GM12878 (cell line): ENCODE results near the gene GMDS. TPM values are rescaled to one million over a fixed set of nuclear protein-coding genes. Genes with fewer than 3 reads are reported as not detected.

Experiments
- ATAC-seq: fragments of 200-7000 bp; cut with Tn5 transposase; 3 replicates; pipeline ENCODE4 v1.9.1; 2020; ENCODE audit warnings: mild to moderate bottlenecking, moderate library complexity
- BruUV-seq: library from RNA; stranded (reverse); fragments of 400-500 nt; replicated peaks from 2 replicates; lab custom pipeline; 2021; lab: Mats Ljungman, UMichigan
- CTCF ChIA-PET: fragments of 300-600 bp; sonication (Branson Sonifier 250); formaldehyde crosslinking; extraction: SDS; loops from one replicate; lab custom pipeline; 2021; ENCODE audit warnings: inconsistent platforms; lab: Yijun Ruan, JAX
- POLR2A ChIA-PET: fragments of 350-600 bp; formaldehyde crosslinking; extraction: SDS; loops from one replicate; lab custom pipeline; 2021; ENCODE audit warnings: inconsistent platforms; lab: Charles Lee
- RAD21 ChIA-PET: fragments of 300-600 bp; sonication (Branson Sonifier 250); formaldehyde crosslinking; loops from one replicate; lab custom pipeline; 2023; ENCODE audit warnings: antibody characterized with exemption; ENCODE audit not compliant: unreplicated experiment; lab: Charles Lee
- SMC1A ChIA-PET: fragments of 300-600 bp; sonication (Branson Sonifier 250); formaldehyde crosslinking; loops from one replicate; lab custom pipeline; 2023; ENCODE audit not compliant: unreplicated experiment, uncharacterized antibody; lab: Charles Lee
- DNase-seq: peaks from one replicate; pipeline ENCODE4 v3.0.0-alpha.2; 2011; ENCODE audit warnings: low read depth, low spot score
- FAIRE-seq: peaks from 3 replicates; lab custom pipeline; 2011; peaks lifted over from hg19 to GRCh38; lab: Jason Lieb, UNC
- H2AFZ ChIP-seq: 2 replicates; pipeline ENCODE4 v1.6.0; 2011; ENCODE audit warnings: low read depth, low read length, control low read depth; ENCODE audit not compliant: control insufficient read depth
- H3K27ac ChIP-seq: 2 replicates; pipeline ENCODE4 v1.5.1; 2011; ENCODE audit warnings: control low read depth; ENCODE audit not compliant: control insufficient read depth, insufficient read depth
- H3K27me3 ChIP-seq, 2 experiments: replicated peaks in 1 of 2; 2 replicates each; pipeline versions ENCODE4 v1.6.0 to v1.6.1; 2011; ENCODE audit warnings: low read length in 1 of 2; ENCODE audit not compliant: control insufficient read depth in 2 of 2, insufficient read depth in 2 of 2
- H3K36me3 ChIP-seq, 2 experiments: 2 replicates each; pipeline ENCODE4 v1.5.1; 2011; ENCODE audit warnings: low read length in 1 of 2; ENCODE audit not compliant: control insufficient read depth in 2 of 2, insufficient read depth in 2 of 2
- H3K4me1 ChIP-seq: 2 replicates; pipeline ENCODE4 v1.6.1; 2011; ENCODE audit warnings: mild to moderate bottlenecking, low read length, moderate library complexity, mixed read lengths; ENCODE audit not compliant: control insufficient read depth, insufficient read depth
- H3K4me2 ChIP-seq: 2 replicates; pipeline ENCODE4 v1.6.0; 2011; ENCODE audit warnings: control low read depth; ENCODE audit not compliant: control insufficient read depth, insufficient read depth
- H3K4me3 ChIP-seq: fragments of 200-600 bp; sonication (generic); 2 replicates; pipeline ENCODE4 v1.5.1; 2016
- H3K79me2 ChIP-seq: 2 replicates; pipeline ENCODE4 v1.6.0; 2011; ENCODE audit warnings: low read length; ENCODE audit not compliant: control insufficient read depth, insufficient read depth
- H3K9ac ChIP-seq: 2 replicates; pipeline ENCODE4 v1.8.0; 2011; ENCODE audit warnings: low read length, control low read depth, mixed read lengths; ENCODE audit not compliant: control insufficient read depth, insufficient read depth
- H3K9me3 ChIP-seq: replicated peaks from 3 replicates; pipeline ENCODE4 v1.5.1; 2011; ENCODE audit warnings: mild to moderate bottlenecking, low read length; ENCODE audit not compliant: control insufficient read depth, insufficient read depth
- H4K20me1 ChIP-seq: 2 replicates; pipeline ENCODE4 v1.6.0; 2011; ENCODE audit not compliant: control insufficient read depth, insufficient read depth
- BCL11A ChIP-seq: IDR thresholded peaks from 2 replicates; pipeline ENCODE4 v1.6.1; 2011; ENCODE audit warnings: low read depth, low read length
- EED ChIP-seq: sonication (generic); IDR thresholded peaks from 2 replicates; pipeline ENCODE4 v1.6.1; 2016; ENCODE audit warnings: antibody characterized with exemption, low read depth
- NBN ChIP-seq: fragments of 450-650 bp; IDR thresholded peaks from 2 replicates; pipeline ENCODE4 v1.6.1; 2016
- NKRF ChIP-seq: fragments of 450-650 bp; conservative IDR thresholded peaks from 2 replicates; pipeline ENCODE4 v1.6.1; 2017; ENCODE audit warnings: mild to moderate bottlenecking, moderate library complexity
- NR2C2 ChIP-seq: IDR thresholded peaks from 2 replicates; pipeline ENCODE4 v1.6.1; 2011; ENCODE audit warnings: borderline replicate concordance, low read depth; ENCODE audit not compliant: control insufficient read depth, insufficient read length
- NR2F1 ChIP-seq: fragments of 450-650 bp; conservative IDR thresholded peaks from 2 replicates; pipeline ENCODE4 v1.6.1; 2017; ENCODE audit warnings: mild to moderate bottlenecking
- PAX5 ChIP-seq: IDR thresholded peaks from 2 replicates; pipeline ENCODE4 v1.6.1; 2011; ENCODE audit warnings: low read depth, low read length, borderline replicate concordance
- PML ChIP-seq: IDR thresholded peaks from 2 replicates; pipeline ENCODE4 v1.6.1; 2012; ENCODE audit warnings: low read length, inconsistent platforms
- PRDM15 ChIP-seq: fragments of 450-650 bp; formaldehyde crosslinking; IDR thresholded peaks from 2 replicates; pipeline ENCODE4 v1.4.0; 2020; ENCODE audit warnings: mild to moderate bottlenecking, moderate library complexity
- RELB ChIP-seq: fragments of 450-650 bp; IDR thresholded peaks from 2 replicates; pipeline ENCODE4 v1.6.1; 2017; ENCODE audit warnings: low read depth, mild to moderate bottlenecking, moderate library complexity
- RFX5 ChIP-seq: IDR thresholded peaks from 2 replicates; pipeline ENCODE4 v1.6.1; 2011; ENCODE audit warnings: low read depth, low read length, improper control_type of control experiment
- TCF12 ChIP-seq: IDR thresholded peaks from 2 replicates; pipeline ENCODE4 v1.6.1; 2011; ENCODE audit warnings: low read depth, mild to moderate bottlenecking, low read length
- WRNIP1 ChIP-seq: IDR thresholded peaks from 2 replicates; pipeline ENCODE4 v1.6.1; 2011; ENCODE audit warnings: low read depth, low read length, improper control_type of control experiment, borderline replicate concordance
- ZSCAN29 ChIP-seq: fragments of 450-650 bp; IDR thresholded peaks from 2 replicates; pipeline ENCODE4 v1.6.1; 2017; ENCODE audit warnings: mild to moderate bottlenecking, moderate library complexity
- WGBS: methylation state at CpG from one replicate; pipeline ENCODE4 v1.1.6; 2016; ENCODE audit warnings: low lambda C conversion rate; ENCODE audit not compliant: insufficient replicate concordance, insufficient coverage; ENCODE audit errors: missing lambda C conversion rate; 5-methylcytosine and 5-hydroxymethylcytosine counted together
- in situ Hi-C: fragments of 300-500 bp; cut with MboI; formaldehyde crosslinking; loops from 9 replicates; pipeline ENCODE4 v1.14.3; 2018; ENCODE audit warnings: mixed read lengths
- intact Hi-C: fragments of 100-400 bp; cut with micrococcal nuclease; formaldehyde crosslinking; loops from one replicate; pipeline ENCODE4 v1.14.2; 2022; ENCODE audit not compliant: unreplicated experiment
- polyA plus RNA-seq, 11 experiments: library from polyadenylated mRNA; depleted of rRNA in 4 of 11; unstranded in 6 of 11; stranded (reverse) in 5 of 11; fragments of >200 nt; fragmentation: Nextera tagmentation in 4 of 11; fragmentation: Illumina TruSeq in 1 of 11; extraction: Ambion mirVana in 4 of 11; extraction: Trizol in 1 of 11; gene quantifications; 1 replicate in 1 of 11; 2 replicates in 10 of 11; pipeline versions ENCODE4 v1.2.1 to v1.2.3, GENCODE V29; 2011 to 2016; ENCODE audit warnings: inconsistent platforms in 2 of 11, missing spikeins in 2 of 11, low read depth in 1 of 11
- total RNA-seq, 4 experiments: library from RNA; depleted of rRNA in 3 of 4; stranded (reverse); fragments of >200 nt in 3 of 4; fragmentation: Illumina TruSeq in 1 of 4; extraction: Trizol in 1 of 4; gene quantifications; 2 replicates each; pipeline versions ENCODE4 v1.2.1 to v1.2.3, GENCODE V29; 2013 to 2021

The GMDS gene
- total and polyA plus RNA-seq, 10 of the 15 experiments (the other 5 are each of a cell fraction or from before 2014, with no cell fraction given) = 0.61 to 53.8 (median 29.3) TPM

DNA sequence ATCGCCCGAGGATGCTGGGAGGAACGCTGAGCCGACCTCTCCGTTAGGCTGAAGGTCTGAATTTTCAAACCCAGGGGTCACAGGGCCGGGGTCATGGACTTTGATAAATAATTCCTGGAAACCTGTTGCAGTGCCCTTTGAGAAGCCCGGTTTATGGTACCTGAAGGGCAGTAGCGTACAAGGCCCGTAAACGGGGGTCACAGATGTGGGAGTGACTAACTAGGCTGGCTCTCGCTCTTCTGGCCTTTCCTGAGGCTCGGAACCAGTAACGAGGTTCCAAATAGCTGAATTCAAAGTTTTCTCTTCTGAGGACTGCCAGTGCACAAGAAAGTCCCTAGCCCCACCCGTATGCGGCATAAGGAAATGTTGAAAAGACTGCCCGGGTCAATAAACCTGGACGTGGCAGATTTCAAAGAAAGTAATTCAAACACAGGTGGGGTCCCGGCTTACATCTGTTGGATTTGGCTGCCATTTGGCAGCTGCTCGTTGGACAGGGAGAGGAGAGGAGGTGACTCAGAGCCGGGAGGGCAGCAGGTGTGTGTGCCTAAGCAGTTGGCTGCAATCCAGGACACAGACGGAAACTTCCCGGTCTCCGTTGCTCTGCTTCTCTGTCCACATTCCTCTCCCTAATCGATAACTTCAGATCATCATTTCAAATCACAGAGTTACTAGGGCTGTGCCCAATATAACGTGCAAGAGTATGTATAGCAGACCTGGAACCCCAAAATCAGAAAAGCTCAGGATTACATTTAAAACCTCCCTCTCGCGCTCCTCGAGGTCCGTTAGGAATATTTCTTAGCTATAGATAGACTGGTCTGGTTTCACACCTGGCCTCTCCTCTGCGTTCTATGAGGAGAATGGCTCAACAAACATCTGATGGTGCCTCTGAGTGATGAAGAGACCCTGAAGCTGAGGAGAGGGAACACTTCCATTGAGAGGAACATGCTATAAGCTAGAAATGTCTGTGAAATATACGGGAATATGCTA is 765 bp upstream of the GMDS start:
- H3K4me2 ChIP-seq = peak overlapping the region; percentile 85
- TF ChIP-seq PML (no peak), PRDM15 (no peak), WRNIP1 (0 out of 2 replicates have a peak, but pooled peaks have one; percentile 47), PAX5 (0 out of 2 replicates have a peak, but pooled peaks have one; percentile 2), NKRF (peak; percentile 5; the same call in 1 of the 2 replicates), BCL11A (0 out of 2 replicates have a peak, but pooled peaks have one; percentile 4), RELB (no peak), NR2C2 (no peak), EED (no peak), ZSCAN29 (no peak), NR2F1 (peak; percentile 77), TCF12 (peak; percentile 60; the same call in 1 of the 2 replicates), NBN (0 out of 2 replicates have a peak, but pooled peaks have one; percentile 21), RFX5 (no peak)
- ChIA-PET POLR2A (interaction anchor here (1.5 to 1.8 kb wide), 3 partner anchors 13 to 25 kb away, joined by 4 to 9 read pairs (median 4); no protein-coding TSS in a partner anchor), CTCF (interaction anchor here (0.8 to 1.4 kb wide), 2 partner anchors 9 to 665 kb away, joined by 3 to 4 read pairs; no protein-coding TSS in a partner anchor), SMC1A (interaction anchor here (0.8 to 1.8 kb wide), 5 partner anchors 9 to 108 kb away, joined by 3 to 8 read pairs (median 4); no protein-coding TSS in a partner anchor), RAD21 (interaction anchor here (1.0 kb wide), 1 partner anchor 37 kb away, joined by 3 read pairs; no protein-coding TSS in a partner anchor)
- in situ Hi-C loops = no loop called here
- H3K4me3 ChIP-seq = peak overlapping the region; percentile 76
- H3K27ac ChIP-seq = peak overlapping the region; percentile 95
- intact Hi-C loops = no loop called here
- H3K36me3 ChIP-seq = no peaks in the 10 kb centered on the region
- H3K9me3 ChIP-seq = no peaks in the 10 kb centered on the region
- H3K9ac ChIP-seq = peak overlapping the region; percentile 97
- peaks cover 9% of the 10 kb centered on the region for H3K4me1 ChIP-seq
- H2AFZ ChIP-seq = peak overlapping the region; percentile 91
- H3K27me3 ChIP-seq = no peaks in the 10 kb centered on the region
- DNase-seq = no peak
- H3K79me2 ChIP-seq = peaks cover 23% of the 10 kb centered on the region
- peak; percentile 25 for ATAC-seq
- WGBS = 11% methylated on average over 31 of the region's 31 CpGs
- FAIRE-seq = no peak
- TSS peak; percentile 84 for BruUV-seq
- no peaks in the 10 kb centered on the region for H4K20me1 ChIP-seq
